SJSA1 (cell line): ENCODE measurements around the gene PLA2G4A. TPM values are rescaled to one million over a fixed set of nuclear protein-coding genes. Genes with fewer than 3 reads are reported as not detected.

Source experiments
- DNase-seq, 2 experiments: peaks; one replicate each; pipeline ENCODE4 v3.0.0-alpha.2; 2015 to 2020; ENCODE audit warnings: low spot score in 2 of 2, low read depth in 1 of 2
- H3K27ac ChIP-seq: fragments of 250-450 bp; sonication (Bioruptor Pico); 2 replicates; pipeline ENCODE4 v1.5.1; 2020; ENCODE audit warnings: mild to moderate bottlenecking, moderate library complexity
- H3K27me3 ChIP-seq: fragments of 250-450 bp; sonication (Bioruptor Pico); replicated peaks from 2 replicates; pipeline ENCODE4 v1.5.1; 2020; ENCODE audit warnings: mild to moderate bottlenecking, moderate library complexity
- H3K36me3 ChIP-seq: fragments of 250-450 bp; sonication (Bioruptor Pico); 2 replicates; pipeline ENCODE4 v1.5.1; 2020; ENCODE audit warnings: mild to moderate bottlenecking
- H3K4me1 ChIP-seq: fragments of 250-450 bp; sonication (Bioruptor Pico); replicated peaks from 2 replicates; pipeline ENCODE4 v1.6.1; 2021; ENCODE audit warnings: mild to moderate bottlenecking
- H3K4me3 ChIP-seq: fragments of 250-450 bp; sonication (Bioruptor Pico); 2 replicates; pipeline ENCODE4 v1.5.1; 2020; ENCODE audit warnings: mild to moderate bottlenecking
- H3K9me3 ChIP-seq: fragments of 250-450 bp; sonication (Bioruptor Pico); replicated peaks from 2 replicates; pipeline ENCODE4 v1.5.1; 2020; ENCODE audit warnings: mild to moderate bottlenecking
- total RNA-seq: library from RNA; depleted of rRNA; stranded (reverse); fragments of >200 nt; shearing (Covaris generic); gene quantifications from 2 replicates; pipeline ENCODE4 v1.2.3, GENCODE V29; 2014

Gene PLA2G4A
- total RNA-seq, 1 experiment from 2014 or later: 0.39 TPM

DNA sequence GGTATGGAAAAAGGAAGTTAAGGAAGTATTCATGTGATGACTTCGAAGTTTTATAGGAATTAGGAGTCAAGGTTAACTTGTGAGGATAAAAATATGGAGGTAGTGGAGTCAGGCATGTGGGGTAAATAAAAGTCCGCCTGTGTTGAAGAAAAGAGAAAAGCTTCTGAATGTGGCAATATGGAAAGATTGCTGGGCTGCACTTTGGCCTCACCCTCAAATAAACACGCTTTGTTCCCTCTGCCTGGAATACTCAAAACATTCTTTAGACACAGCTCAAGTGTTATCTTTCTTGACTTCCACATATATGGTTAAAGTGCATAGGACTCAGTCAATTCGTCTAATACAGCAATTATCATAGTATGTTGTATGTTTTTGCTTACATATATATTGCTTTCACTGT is 137.7 kb downstream of the PLA2G4A start:
- no peak overlapping the region for H3K27ac ChIP-seq
- no peak overlapping the region for H3K4me3 ChIP-seq
- DNase-seq: no peak
- no peaks in the 10 kb centered on the region for H3K9me3 ChIP-seq
- H3K4me1 ChIP-seq: peaks cover 18% of the 10 kb centered on the region
- H3K36me3 ChIP-seq: no peaks in the 10 kb centered on the region
- H3K27me3 ChIP-seq: no peaks in the 10 kb centered on the region

GRCh38 chr1:186967656-186968394 is 139.1 kb downstream of the PLA2G4A start:
- no peak overlapping the region for H3K4me3 ChIP-seq
- H3K9me3 ChIP-seq: no peaks in the 10 kb centered on the region
- H3K4me1 ChIP-seq: peaks cover 18% of the 10 kb centered on the region
- no peaks in the 10 kb centered on the region for H3K36me3 ChIP-seq
- peak in 1 of 2 experiments; percentile 57 for DNase-seq
- H3K27me3 ChIP-seq: no peaks in the 10 kb centered on the region
- H3K27ac ChIP-seq: peak overlapping the region; percentile 41

DNA sequence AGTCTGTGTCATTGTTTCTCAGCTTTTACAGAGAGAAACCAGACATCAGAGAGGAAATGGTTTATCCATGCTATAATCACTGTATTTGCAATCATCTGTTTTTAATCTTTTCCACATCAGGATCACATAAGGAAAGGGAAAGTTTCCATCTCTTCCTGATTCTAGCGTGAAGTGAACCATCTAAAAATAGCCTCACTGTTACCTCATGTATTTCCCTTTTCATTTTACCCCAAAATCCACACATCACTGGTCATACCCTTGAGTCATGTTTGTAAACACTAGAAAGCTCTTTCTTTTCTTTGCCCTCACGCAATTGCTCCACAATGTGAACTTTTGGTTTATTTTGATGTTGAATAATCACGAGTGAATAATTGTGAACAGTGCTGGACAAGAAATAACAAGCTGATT is 146.0 kb downstream of the PLA2G4A start:
- Histone ChIP-seq H3K4me3 (no peak overlapping the region), H3K9me3 (no peaks in the 10 kb centered on the region), H3K36me3 (no peaks in the 10 kb centered on the region), H3K27ac (peak overlapping the region; percentile 82), H3K27me3 (no peaks in the 10 kb centered on the region), H3K4me1 (peaks cover 23% of the 10 kb centered on the region)
- DNase-seq: peak; percentile 48 to 92

DNA sequence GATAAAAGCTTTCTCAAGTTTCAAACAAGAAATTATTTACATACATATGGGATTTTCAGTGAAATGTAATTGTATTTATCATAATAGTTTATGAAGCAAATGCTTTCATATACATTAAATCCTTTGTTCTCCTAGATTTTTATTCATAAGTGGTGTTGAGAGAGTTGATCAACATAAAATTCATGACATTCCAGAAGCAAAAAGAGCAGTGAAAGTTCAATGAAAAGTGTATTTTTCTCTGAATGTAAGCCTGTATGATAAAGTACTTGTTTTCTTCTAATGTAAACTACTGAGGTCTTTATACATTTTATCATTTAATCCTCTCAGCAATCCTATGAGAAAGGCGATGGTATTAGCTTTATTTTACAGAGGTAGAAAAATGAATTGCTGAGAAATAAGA is 146.5 kb downstream of the PLA2G4A start:
- H3K36me3 ChIP-seq: no peaks in the 10 kb centered on the region
- H3K4me3 ChIP-seq: no peak overlapping the region
- H3K27ac ChIP-seq: peak overlapping the region; percentile 82
- no peaks in the 10 kb centered on the region for H3K9me3 ChIP-seq
- no peaks in the 10 kb centered on the region for H3K27me3 ChIP-seq
- H3K4me1 ChIP-seq: peaks cover 23% of the 10 kb centered on the region
- no peak for DNase-seq

- DNase-seq: no peak
- peaks cover 23% of the 10 kb centered on the region for H3K4me1 ChIP-seq
- H3K27ac ChIP-seq: no peak overlapping the region
- no peak overlapping the region for H3K4me3 ChIP-seq
- no peaks in the 10 kb centered on the region for H3K9me3 ChIP-seq
- no peaks in the 10 kb centered on the region for H3K36me3 ChIP-seq
- H3K27me3 ChIP-seq: no peaks in the 10 kb centered on the region
Measured at GRCh38 chr1:186976700-186977099, 148.0 kb downstream of the PLA2G4A start.

- Histone ChIP-seq H3K36me3 (no peaks in the 10 kb centered on the region), H3K27ac (no peak overlapping the region), H3K27me3 (no peaks in the 10 kb centered on the region), H3K9me3 (no peaks in the 10 kb centered on the region), H3K4me3 (no peak overlapping the region), H3K4me1 (peaks cover 23% of the 10 kb centered on the region)
- DNase-seq: no peak
Measured at GRCh38 chr1:186977266-186977957, 148.7 kb downstream of the PLA2G4A start.

- Histone ChIP-seq H3K27ac (no peak overlapping the region), H3K4me1 (peaks cover 23% of the 10 kb centered on the region), H3K36me3 (no peaks in the 10 kb centered on the region)
Measured at GRCh38 chr1:186978596-186979556, 150.1 kb downstream of the PLA2G4A start.

GRCh38 chr1:186980400-186980799 is 151.7 kb downstream of the PLA2G4A start:
- no peaks in the 10 kb centered on the region for H3K9me3 ChIP-seq
- H3K4me1 ChIP-seq: peaks cover 13% of the 10 kb centered on the region
- H3K27ac ChIP-seq: no peak overlapping the region
- H3K36me3 ChIP-seq: no peaks in the 10 kb centered on the region
- peak in 1 of 2 experiments; percentile 15 for DNase-seq
- no peaks in the 10 kb centered on the region for H3K27me3 ChIP-seq
- H3K4me3 ChIP-seq: no peak overlapping the region

More at GRCh38 chr1:186978596-186979556, 150.1 kb downstream of the PLA2G4A start:
- no peak overlapping the region for H3K4me3 ChIP-seq
- no peaks in the 10 kb centered on the region for H3K27me3 ChIP-seq
- H3K9me3 ChIP-seq: no peaks in the 10 kb centered on the region
- peak in 1 of 2 experiments; percentile 25 for DNase-seq

DNA sequence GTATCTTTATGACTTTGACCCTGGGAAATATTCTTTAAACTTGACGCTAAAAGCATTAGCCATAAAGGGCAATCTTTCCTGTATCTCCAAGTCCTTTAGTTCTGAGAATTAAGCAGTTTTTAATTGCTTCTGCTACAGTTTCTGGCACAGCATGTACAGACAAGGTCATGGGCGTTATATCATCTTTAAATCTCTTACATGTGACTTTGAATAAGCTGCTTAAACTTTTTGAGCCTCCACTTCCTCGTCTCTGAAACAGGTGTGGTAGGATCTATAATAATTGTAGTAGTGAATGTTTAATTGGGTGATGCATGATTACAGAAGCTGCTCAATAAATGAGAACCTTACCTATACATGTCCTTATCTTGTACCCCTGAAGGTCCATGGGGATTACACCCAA is 153.4 kb downstream of the PLA2G4A start:
- H3K36me3 ChIP-seq: no peaks in the 10 kb centered on the region
- no peak overlapping the region for H3K4me3 ChIP-seq
- H3K27me3 ChIP-seq: no peaks in the 10 kb centered on the region
- 0 out of 2 replicates have a peak, but pooled peaks cover 7% of the 10 kb centered on the region for H3K4me1 ChIP-seq
- H3K9me3 ChIP-seq: no peaks in the 10 kb centered on the region
- DNase-seq: no peak
- no peak overlapping the region for H3K27ac ChIP-seq

DNA sequence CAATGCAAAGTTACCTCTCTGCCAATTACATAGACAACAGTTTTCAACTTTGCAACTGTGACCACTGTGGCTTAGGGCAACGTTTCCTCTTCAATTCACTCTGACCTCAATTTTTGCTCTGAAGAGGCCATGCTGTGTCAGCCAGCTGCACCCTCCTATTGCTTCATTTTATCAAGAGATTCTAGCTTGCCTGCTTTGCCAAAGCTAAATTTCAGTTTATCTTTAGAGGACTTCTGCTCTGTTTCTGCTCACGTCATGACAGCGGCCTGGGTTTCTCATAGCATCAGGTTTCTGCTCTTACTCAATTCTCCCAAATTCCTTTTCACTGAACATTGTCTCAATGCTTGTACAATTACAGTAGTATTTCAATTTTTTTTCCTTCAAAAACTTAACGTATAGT is 154.6 kb downstream of the PLA2G4A start:
- no peaks in the 10 kb centered on the region for H3K36me3 ChIP-seq
- no peaks in the 10 kb centered on the region for H3K27me3 ChIP-seq
- no peak overlapping the region for H3K27ac ChIP-seq
- H3K9me3 ChIP-seq: no peaks in the 10 kb centered on the region
- no peak overlapping the region for H3K4me3 ChIP-seq
- H3K4me1 ChIP-seq: 0 out of 2 replicates have a peak, but pooled peaks cover 6% of the 10 kb centered on the region
- DNase-seq: no peak

- H3K4me3 ChIP-seq: no peak overlapping the region
- H3K4me1 ChIP-seq: no peaks in the 10 kb centered on the region
- no peaks in the 10 kb centered on the region for H3K9me3 ChIP-seq
- no peak for DNase-seq
- H3K36me3 ChIP-seq: no peaks in the 10 kb centered on the region
- H3K27me3 ChIP-seq: no peaks in the 10 kb centered on the region
- no peak overlapping the region for H3K27ac ChIP-seq
Measured at GRCh38 chr1:186984959-186985358, 156.2 kb downstream of the PLA2G4A start.

- DNase-seq: peak in 1 of 2 experiments; percentile 44
- H3K27ac ChIP-seq: no peak overlapping the region
- H3K4me1 ChIP-seq: no peaks in the 10 kb centered on the region
- no peaks in the 10 kb centered on the region for H3K27me3 ChIP-seq
- H3K36me3 ChIP-seq: no peaks in the 10 kb centered on the region
- no peaks in the 10 kb centered on the region for H3K9me3 ChIP-seq
- no peak overlapping the region for H3K4me3 ChIP-seq
Measured at GRCh38 chr1:186985889-186986491, 157.2 kb downstream of the PLA2G4A start.

DNA sequence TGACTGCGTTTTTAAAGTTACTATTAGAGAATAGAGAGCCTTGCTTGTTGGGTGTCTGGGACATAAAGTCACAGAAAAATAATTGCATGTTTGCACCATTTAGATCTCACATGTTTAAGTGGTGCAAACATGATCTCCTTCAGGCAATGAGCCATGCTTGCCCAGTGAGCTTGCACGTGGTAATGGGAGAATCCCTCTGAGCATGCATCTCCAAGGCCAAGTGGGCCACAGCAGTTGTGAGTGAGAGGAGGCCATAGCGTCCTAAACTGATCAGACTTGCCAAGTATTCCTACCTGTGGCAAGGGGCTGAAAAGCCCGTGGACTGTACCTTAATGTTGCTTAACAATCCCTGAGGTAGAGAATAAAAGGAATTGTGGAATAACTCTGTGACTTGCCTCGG is 158.3 kb downstream of the PLA2G4A start:
- Histone ChIP-seq H3K27me3 (no peaks in the 10 kb centered on the region), H3K27ac (no peak overlapping the region), H3K36me3 (no peaks in the 10 kb centered on the region), H3K4me3 (no peak overlapping the region), H3K9me3 (no peaks in the 10 kb centered on the region), H3K4me1 (no peaks in the 10 kb centered on the region)
- DNase-seq: no peak
